SK-N-SH (cell line): Measurements from ENCODE around the gene OPHN1. TPM values are rescaled to one million over a fixed set of nuclear protein-coding genes. Genes with fewer than 3 reads are reported as not detected.

Experiments
- CTCF ChIA-PET: fragments of 300-600, 350-600 bp; formaldehyde crosslinking; extraction: SDS; loops from one replicate; lab custom pipeline; 2021; lab: Yijun Ruan, JAX
- POLR2A ChIA-PET: fragments of 350-600 bp; sonication (Branson Sonifier 250); formaldehyde crosslinking; extraction: SDS; loops from one replicate; lab custom pipeline; 2020; ENCODE audit warnings: antibody characterized with exemption, inconsistent platforms; lab: Yijun Ruan, JAX
- DNase-seq: peaks from one replicate; pipeline ENCODE4 v3.0.0; 2012
- H2AFZ ChIP-seq: fragments of 200-600 bp; sonication (generic); 2 replicates; pipeline ENCODE4 v1.8.1; 2016; ENCODE audit warnings: antibody characterized with exemption, mild to moderate bottlenecking, low read depth
- H3F3A ChIP-seq: fragments of 200-600 bp; sonication (generic); replicated peaks from 2 replicates; pipeline ENCODE3; 2016; ENCODE audit warnings: antibody characterized with exemption, mild to moderate bottlenecking; ENCODE audit not compliant: insufficient read depth
- H3K27ac ChIP-seq, 2 experiments: fragments of 200-500 bp in 1 of 2; fragments of 200-600 bp in 1 of 2; sonication (Bioruptor generic) in 1 of 2; sonication (generic), shearing (Covaris generic) in 1 of 2; 2 replicates each; pipeline versions ENCODE4 v1.5.1 to v1.6.1; 2014 to 2016; ENCODE audit warnings: low read depth in 2 of 2, inconsistent platforms in 1 of 2, low read length in 1 of 2, mild to moderate bottlenecking in 1 of 2, mixed read lengths in 1 of 2
- H3K27me3 ChIP-seq: fragments of 200-600 bp; sonication (generic), shearing (Covaris generic); 2 replicates; pipeline ENCODE4 v1.6.1; 2016; ENCODE audit warnings: mixed run types; ENCODE audit not compliant: insufficient read depth
- H3K36me3 ChIP-seq, 2 experiments: fragments of 200-500 bp in 1 of 2; fragments of 200-600 bp in 1 of 2; sonication (Bioruptor generic) in 1 of 2; sonication (generic) in 1 of 2; replicated peaks in 1 of 2; 2 replicates each; pipeline versions ENCODE3 to v1.5.1; 2014 to 2016; ENCODE audit warnings: low read length in 1 of 2, mild to moderate bottlenecking in 1 of 2; ENCODE audit not compliant: insufficient read depth in 2 of 2, control insufficient read depth in 1 of 2
- H3K4me1 ChIP-seq, 2 experiments: fragments of 200-500 bp in 1 of 2; fragments of 200-600 bp in 1 of 2; sonication (Bioruptor generic) in 1 of 2; sonication (generic), shearing (Covaris generic) in 1 of 2; 2 replicates each; pipeline versions ENCODE4 v1.5.1 to v1.6.1; 2014 to 2016; ENCODE audit warnings: low read depth in 1 of 2, low read length in 1 of 2, mixed run types in 1 of 2; ENCODE audit not compliant: insufficient read depth in 2 of 2, control insufficient read depth in 1 of 2
- H3K4me2 ChIP-seq: fragments of 200-600 bp; sonication (generic), shearing (Covaris generic); 2 replicates; pipeline ENCODE4 v1.6.1; 2017; ENCODE audit warnings: mixed run types
- H3K4me3 ChIP-seq, 2 experiments: fragments of 200-500 bp in 1 of 2; fragments of 200-600 bp in 1 of 2; sonication (Bioruptor generic) in 1 of 2; sonication (generic), shearing (Covaris generic) in 1 of 2; 2 replicates each; pipeline versions ENCODE4 v1.5.1 to v1.8.1; 2014 to 2016; ENCODE audit warnings: low read depth in 2 of 2, inconsistent platforms in 1 of 2, low read length in 1 of 2, mild to moderate bottlenecking in 1 of 2, mixed read lengths in 1 of 2, moderate library complexity in 1 of 2
- H3K79me2 ChIP-seq: fragments of 200-600 bp; sonication (generic); 2 replicates; pipeline ENCODE4 v1.8.1; 2017; ENCODE audit warnings: mild to moderate bottlenecking; ENCODE audit not compliant: insufficient read depth
- H3K9ac ChIP-seq: fragments of 200-600 bp; sonication (generic); 2 replicates; pipeline ENCODE4 v1.6.1; 2017; ENCODE audit warnings: mixed run types
- H3K9me2 ChIP-seq: fragments of 200-600 bp; sonication (generic); 2 replicates; pipeline ENCODE4 v1.6.1; 2017; ENCODE audit warnings: mixed run types
- H3K9me3 ChIP-seq: fragments of 200-600 bp; sonication (generic); 2 replicates; pipeline ENCODE4 v1.6.1; 2017; ENCODE audit warnings: mixed run types, mild to moderate bottlenecking, moderate library complexity
- H4K20me1 ChIP-seq: fragments of 200-600 bp; sonication (generic); 2 replicates; pipeline ENCODE4 v1.6.1; 2017; ENCODE audit warnings: mild to moderate bottlenecking, mixed run types; ENCODE audit not compliant: insufficient read depth
- ELF1 ChIP-seq: IDR thresholded peaks from 2 replicates; pipeline ENCODE4 v1.4.0; 2012
- FOSL2 ChIP-seq: IDR thresholded peaks from 2 replicates; pipeline ENCODE4 v1.4.0; 2012; ENCODE audit warnings: low read depth, mild to moderate bottlenecking, moderate library complexity, borderline replicate concordance
- FOXJ3 ChIP-seq: sonication (generic); formaldehyde crosslinking; IDR thresholded peaks from 2 replicates; pipeline ENCODE4 v1.5.1; 2020; ENCODE audit warnings: mild to moderate bottlenecking, missing genetic modification reagents
- FOXM1 ChIP-seq: IDR thresholded peaks from 2 replicates; pipeline ENCODE4 v1.4.0; 2012; ENCODE audit warnings: low read depth, mild to moderate bottlenecking
- GATA2 ChIP-seq: sonication (generic); formaldehyde crosslinking; IDR thresholded peaks from 2 replicates; pipeline ENCODE4 v1.5.0; 2020; ENCODE audit warnings: mild to moderate bottlenecking, missing genetic modification reagents
- JUND ChIP-seq: IDR thresholded peaks from 2 replicates; pipeline ENCODE4 v1.4.0; 2012
- NFIC ChIP-seq: IDR thresholded peaks from 2 replicates; pipeline ENCODE4 v1.4.0; 2012; ENCODE audit warnings: borderline replicate concordance
- PBX3 ChIP-seq: IDR thresholded peaks from 2 replicates; pipeline ENCODE4; 2012
- POLR2AphosphoS5 ChIP-seq: IDR thresholded peaks from 2 replicates; pipeline ENCODE4 v1.6.1; 2012; ENCODE audit warnings: low read depth, low read length
- RAD21 ChIP-seq: IDR thresholded peaks from 2 replicates; pipeline ENCODE4 v1.6.1; 2012; ENCODE audit warnings: mild to moderate bottlenecking, low read length
- RCOR1 ChIP-seq: fragments of 150-350 bp; IDR thresholded peaks from 2 replicates; pipeline ENCODE4 v1.6.1; 2017; ENCODE audit warnings: antibody characterized with exemption, low read length
- RXRA ChIP-seq: IDR thresholded peaks from 2 replicates; pipeline ENCODE4 v1.4.0; 2012; ENCODE audit warnings: low read depth, mild to moderate bottlenecking, borderline replicate concordance
- SIN3A ChIP-seq: IDR thresholded peaks from 2 replicates; pipeline ENCODE4 v1.6.1; 2012; ENCODE audit warnings: low read depth, mild to moderate bottlenecking, low read length, moderate library complexity, borderline replicate concordance
- TAF1 ChIP-seq: IDR thresholded peaks from 2 replicates; pipeline ENCODE4 v1.6.1; 2012; ENCODE audit warnings: low read depth, mild to moderate bottlenecking, low read length, moderate library complexity, borderline replicate concordance
- TCF12 ChIP-seq: IDR thresholded peaks from 2 replicates; pipeline ENCODE4 v1.4.0; 2012
- ZBTB33 ChIP-seq: IDR thresholded peaks from 2 replicates; pipeline ENCODE4 v1.4.0; 2012; ENCODE audit warnings: low read depth, borderline replicate concordance
- WGBS: methylation state at CpG from one replicate; pipeline ENCODE4 v1.1.6; 2017; ENCODE audit warnings: low lambda C conversion rate; 5-methylcytosine and 5-hydroxymethylcytosine counted together
- polyA plus RNA-seq, 3 experiments: library from polyadenylated mRNA; depleted of rRNA; stranded (reverse); fragments of >200 nt; gene quantifications; 2 replicates each; pipeline ENCODE4 v1.2.3, GENCODE V29; 2012
- TF ChIP-seq, protein P1 (sequence below): fragments of 150-350 bp; IDR thresholded peaks from 2 replicates; pipeline ENCODE4 v1.6.1; 2016; ENCODE audit warnings: mild to moderate bottlenecking, low read depth, low read length
- TF ChIP-seq, protein P2 (sequence below): IDR thresholded peaks from 2 replicates; pipeline ENCODE4 v1.4.0; 2012; ENCODE audit warnings: low read depth, borderline replicate concordance
- TF ChIP-seq, protein P3 (sequence below): IDR thresholded peaks from 2 replicates; pipeline ENCODE4 v1.6.1; 2012; ENCODE audit warnings: mild to moderate bottlenecking, low read depth, low read length, moderate library complexity
- TF ChIP-seq, protein P4 (sequence below): fragments of 200-600 bp; sonication (generic); IDR thresholded peaks from 2 replicates; pipeline ENCODE4 v1.6.1; 2017; ENCODE audit warnings: antibody characterized with exemption, mild to moderate bottlenecking, moderate library complexity

OPHN1 gene
- polyA plus RNA-seq, 1 of the 3 experiments (the other 2 are of a cell fraction), result 1.7 TPM

GRCh38 chrX:68304602-68305001, 128.7 kb downstream of the OPHN1 start:
- no peak overlapping the region for H3K27ac ChIP-seq
- H3K4me3 ChIP-seq, result no peak overlapping the region
- H3K27me3 ChIP-seq, result no peaks in the 10 kb centered on the region
- H4K20me1 ChIP-seq, result no peaks in the 10 kb centered on the region
- no peaks in the 10 kb centered on the region for H3K9me3 ChIP-seq
- no peaks in the 10 kb centered on the region for H3K4me1 ChIP-seq
- 43% methylated on average over 1 of the region's 1 CpG for WGBS
- no peak overlapping the region for H3K4me2 ChIP-seq
- TF ChIP-seq POLR2AphosphoS5 (no peak), RCOR1 (no peak), FOXJ3 (CRISPR knock-in tag) (no peak), FOSL2 (no peak), JUND (no peak), TCF12 (no peak), ELF1 (no peak), ZBTB33 (no peak), PBX3 (no peak), NFIC (no peak), GATA2 (no peak), RXRA (no peak), TAF1 (no peak), RAD21 (no peak), SIN3A (no peak), FOXM1 (no peak)
- TF ChIP-seq, protein P1, sequence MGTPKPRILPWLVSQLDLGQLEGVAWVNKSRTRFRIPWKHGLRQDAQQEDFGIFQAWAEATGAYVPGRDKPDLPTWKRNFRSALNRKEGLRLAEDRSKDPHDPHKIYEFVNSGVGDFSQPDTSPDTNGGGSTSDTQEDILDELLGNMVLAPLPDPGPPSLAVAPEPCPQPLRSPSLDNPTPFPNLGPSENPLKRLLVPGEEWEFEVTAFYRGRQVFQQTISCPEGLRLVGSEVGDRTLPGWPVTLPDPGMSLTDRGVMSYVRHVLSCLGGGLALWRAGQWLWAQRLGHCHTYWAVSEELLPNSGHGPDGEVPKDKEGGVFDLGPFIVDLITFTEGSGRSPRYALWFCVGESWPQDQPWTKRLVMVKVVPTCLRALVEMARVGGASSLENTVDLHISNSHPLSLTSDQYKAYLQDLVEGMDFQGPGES, result no peak
- TF ChIP-seq, protein P2, sequence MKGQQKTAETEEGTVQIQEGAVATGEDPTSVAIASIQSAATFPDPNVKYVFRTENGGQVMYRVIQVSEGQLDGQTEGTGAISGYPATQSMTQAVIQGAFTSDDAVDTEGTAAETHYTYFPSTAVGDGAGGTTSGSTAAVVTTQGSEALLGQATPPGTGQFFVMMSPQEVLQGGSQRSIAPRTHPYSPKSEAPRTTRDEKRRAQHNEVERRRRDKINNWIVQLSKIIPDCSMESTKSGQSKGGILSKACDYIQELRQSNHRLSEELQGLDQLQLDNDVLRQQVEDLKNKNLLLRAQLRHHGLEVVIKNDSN, result no peak
- TF ChIP-seq, protein P3, sequence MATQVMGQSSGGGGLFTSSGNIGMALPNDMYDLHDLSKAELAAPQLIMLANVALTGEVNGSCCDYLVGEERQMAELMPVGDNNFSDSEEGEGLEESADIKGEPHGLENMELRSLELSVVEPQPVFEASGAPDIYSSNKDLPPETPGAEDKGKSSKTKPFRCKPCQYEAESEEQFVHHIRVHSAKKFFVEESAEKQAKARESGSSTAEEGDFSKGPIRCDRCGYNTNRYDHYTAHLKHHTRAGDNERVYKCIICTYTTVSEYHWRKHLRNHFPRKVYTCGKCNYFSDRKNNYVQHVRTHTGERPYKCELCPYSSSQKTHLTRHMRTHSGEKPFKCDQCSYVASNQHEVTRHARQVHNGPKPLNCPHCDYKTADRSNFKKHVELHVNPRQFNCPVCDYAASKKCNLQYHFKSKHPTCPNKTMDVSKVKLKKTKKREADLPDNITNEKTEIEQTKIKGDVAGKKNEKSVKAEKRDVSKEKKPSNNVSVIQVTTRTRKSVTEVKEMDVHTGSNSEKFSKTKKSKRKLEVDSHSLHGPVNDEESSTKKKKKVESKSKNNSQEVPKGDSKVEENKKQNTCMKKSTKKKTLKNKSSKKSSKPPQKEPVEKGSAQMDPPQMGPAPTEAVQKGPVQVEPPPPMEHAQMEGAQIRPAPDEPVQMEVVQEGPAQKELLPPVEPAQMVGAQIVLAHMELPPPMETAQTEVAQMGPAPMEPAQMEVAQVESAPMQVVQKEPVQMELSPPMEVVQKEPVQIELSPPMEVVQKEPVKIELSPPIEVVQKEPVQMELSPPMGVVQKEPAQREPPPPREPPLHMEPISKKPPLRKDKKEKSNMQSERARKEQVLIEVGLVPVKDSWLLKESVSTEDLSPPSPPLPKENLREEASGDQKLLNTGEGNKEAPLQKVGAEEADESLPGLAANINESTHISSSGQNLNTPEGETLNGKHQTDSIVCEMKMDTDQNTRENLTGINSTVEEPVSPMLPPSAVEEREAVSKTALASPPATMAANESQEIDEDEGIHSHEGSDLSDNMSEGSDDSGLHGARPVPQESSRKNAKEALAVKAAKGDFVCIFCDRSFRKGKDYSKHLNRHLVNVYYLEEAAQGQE, result no peak
- TF ChIP-seq, protein P4, sequence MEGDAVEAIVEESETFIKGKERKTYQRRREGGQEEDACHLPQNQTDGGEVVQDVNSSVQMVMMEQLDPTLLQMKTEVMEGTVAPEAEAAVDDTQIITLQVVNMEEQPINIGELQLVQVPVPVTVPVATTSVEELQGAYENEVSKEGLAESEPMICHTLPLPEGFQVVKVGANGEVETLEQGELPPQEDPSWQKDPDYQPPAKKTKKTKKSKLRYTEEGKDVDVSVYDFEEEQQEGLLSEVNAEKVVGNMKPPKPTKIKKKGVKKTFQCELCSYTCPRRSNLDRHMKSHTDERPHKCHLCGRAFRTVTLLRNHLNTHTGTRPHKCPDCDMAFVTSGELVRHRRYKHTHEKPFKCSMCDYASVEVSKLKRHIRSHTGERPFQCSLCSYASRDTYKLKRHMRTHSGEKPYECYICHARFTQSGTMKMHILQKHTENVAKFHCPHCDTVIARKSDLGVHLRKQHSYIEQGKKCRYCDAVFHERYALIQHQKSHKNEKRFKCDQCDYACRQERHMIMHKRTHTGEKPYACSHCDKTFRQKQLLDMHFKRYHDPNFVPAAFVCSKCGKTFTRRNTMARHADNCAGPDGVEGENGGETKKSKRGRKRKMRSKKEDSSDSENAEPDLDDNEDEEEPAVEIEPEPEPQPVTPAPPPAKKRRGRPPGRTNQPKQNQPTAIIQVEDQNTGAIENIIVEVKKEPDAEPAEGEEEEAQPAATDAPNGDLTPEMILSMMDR, result no peak
- TF ChIP-seq, all 33 proteins: peak for 0
- Histone ChIP-seq H3K9ac (no peak overlapping the region), H3K9me2 (no peaks in the 10 kb centered on the region), H3K79me2 (no peaks in the 10 kb centered on the region), H2AFZ (no peak overlapping the region), H3K36me3 (no peaks in the 10 kb centered on the region), H3F3A (no peaks in the 10 kb centered on the region)
- ChIA-PET POLR2A (no interaction called here), CTCF (no interaction called here)
- no peak for DNase-seq
